IPS-15b (cell line): ENCODE measurements around the gene PPP1R15A.
A peak's percentile ranks its signal among the peaks of the same experiment; 100 is the strongest.
"Not testable (repeated sequence)": the region's sequence is repeated elsewhere in the genome, so short reads cannot be mapped to it uniquely, and the experiment has no call there.

Experiments used
- H3K27me3 ChIP-seq: one replicate; pipeline ENCODE4 v1.6.1; 2013; ENCODE audit warnings: low read length; ENCODE audit not compliant: control insufficient read depth, insufficient read depth
- H3K36me3 ChIP-seq: one replicate; pipeline ENCODE4 v1.6.1; 2013; ENCODE audit warnings: low read length; ENCODE audit not compliant: control insufficient read depth, insufficient read depth
- H3K4me1 ChIP-seq: one replicate; pipeline ENCODE4 v1.6.1; 2013; ENCODE audit warnings: mild to moderate bottlenecking, low read length; ENCODE audit not compliant: control insufficient read depth, insufficient read depth
- H3K4me3 ChIP-seq: one replicate; pipeline ENCODE4 v1.5.1; 2013; ENCODE audit warnings: low read depth, low read length
- H3K9ac ChIP-seq: one replicate; pipeline ENCODE4 v1.6.1; 2013; ENCODE audit warnings: low read depth, mild to moderate bottlenecking, low read length
- H3K9me3 ChIP-seq: one replicate; pipeline ENCODE4 v1.6.1; 2013; ENCODE audit warnings: mild to moderate bottlenecking, low read length; ENCODE audit not compliant: control insufficient read depth, insufficient read depth

The PPP1R15A gene

GRCh38 chr19:48890551-48890950, 18.3 kb downstream of the PPP1R15A start:
- Histone ChIP-seq H3K27me3 (no peaks in the 10 kb centered on the region), H3K36me3 (no peaks in the 10 kb centered on the region), H3K4me1 (peaks cover 2% of the 10 kb centered on the region), H3K9me3 (no peaks in the 10 kb centered on the region), H3K4me3 (no peak overlapping the region), H3K9ac (no peak overlapping the region)

- Histone ChIP-seq H3K27me3 (no peaks in the 10 kb centered on the region), H3K4me3 (peak overlapping the region; percentile 54), H3K36me3 (no peaks in the 10 kb centered on the region), H3K9ac (no peak overlapping the region), H3K9me3 (no peaks in the 10 kb centered on the region), H3K4me1 (peaks cover 2% of the 10 kb centered on the region)
These were observed 23.0 kb downstream of the PPP1R15A start for GRCh38 chr19:48895226-48895625.

- no peaks in the 10 kb centered on the region for H3K27me3 ChIP-seq
- H3K4me3 ChIP-seq, result peak overlapping the region; percentile 43
- H3K36me3 ChIP-seq, result no peaks in the 10 kb centered on the region
- no peaks in the 10 kb centered on the region for H3K9me3 ChIP-seq
- no peaks in the 10 kb centered on the region for H3K4me1 ChIP-seq
- H3K9ac ChIP-seq, result no peak overlapping the region
These were observed 24.0 kb downstream of the PPP1R15A start for GRCh38 chr19:48896191-48896720.

GRCh38 chr19:48897181-48897580, 25.0 kb downstream of the PPP1R15A start:
- Histone ChIP-seq H3K9ac (no peak overlapping the region), H3K36me3 (peaks cover 6% of the 10 kb centered on the region), H3K9me3 (no peaks in the 10 kb centered on the region), H3K27me3 (no peaks in the 10 kb centered on the region), H3K4me3 (no peak overlapping the region), H3K4me1 (no peaks in the 10 kb centered on the region)

GRCh38 chr19:48899386-48899749, 27.1 kb downstream of the PPP1R15A start:
- Histone ChIP-seq H3K9ac (peak overlapping the region; percentile 37), H3K4me3 (peak overlapping the region; percentile 94)
- H3K36me3 ChIP-seq, H3K4me1 ChIP-seq, H3K27me3 ChIP-seq, H3K9me3 ChIP-seq: not testable (repeated sequence)

GRCh38 chr19:48899781-48900476, 27.7 kb downstream of the PPP1R15A start, which contains the start of gene NUCB1:
TSS of gene NUCB1 (plus strand) at chr19:48900312. CDS start at chr19:48900797, 485 bp downstream.
- H3K4me1 ChIP-seq, result no peaks in the 10 kb centered on the region

GRCh38 chr19:48900477-48901406, 28.5 kb downstream of the PPP1R15A start:
- Histone ChIP-seq H3K9ac (peak overlapping the region; percentile 76), H3K4me1 (no peaks in the 10 kb centered on the region), H3K27me3 (no peaks in the 10 kb centered on the region), H3K36me3 (peaks cover 11% of the 10 kb centered on the region), H3K4me3 (peak overlapping the region; percentile 94), H3K9me3 (no peaks in the 10 kb centered on the region)

More at GRCh38 chr19:48899781-48900476, 27.7 kb downstream of the PPP1R15A start, which contains the start of gene NUCB1:
- H3K4me3 ChIP-seq, result peak within 1 kb of the TSS; percentile 94
- H3K36me3 ChIP-seq, result peaks cover 6% of the 10 kb centered on the region
- no peaks in the 10 kb centered on the region for H3K9me3 ChIP-seq
- H3K9ac ChIP-seq, result peak within 1 kb of the TSS; percentile 76
- no peaks in the 10 kb centered on the region for H3K27me3 ChIP-seq

- not testable (repeated sequence) for H3K4me1 ChIP-seq, H3K4me3 ChIP-seq, H3K27me3 ChIP-seq, H3K9me3 ChIP-seq, H3K9ac ChIP-seq
- H3K36me3 ChIP-seq, result peaks cover 16% of the 10 kb centered on the region
These were observed 30.1 kb downstream of the PPP1R15A start for GRCh38 chr19:48902291-48902690.

- not testable (repeated sequence) for H3K27me3 ChIP-seq, H3K4me3 ChIP-seq, H3K4me1 ChIP-seq, H3K9me3 ChIP-seq, H3K9ac ChIP-seq
- peaks cover 22% of the 10 kb centered on the region for H3K36me3 ChIP-seq
These were observed 31.6 kb downstream of the PPP1R15A start for GRCh38 chr19:48903788-48904187.

GRCh38 chr19:48905664-48906063, 33.4 kb downstream of the PPP1R15A start:
- Histone ChIP-seq H3K4me3 (no peak overlapping the region), H3K27me3 (no peaks in the 10 kb centered on the region), H3K36me3 (peaks cover 22% of the 10 kb centered on the region), H3K9me3 (no peaks in the 10 kb centered on the region), H3K9ac (no peak overlapping the region), H3K4me1 (no peaks in the 10 kb centered on the region)

GRCh38 chr19:48906324-48906723, 34.1 kb downstream of the PPP1R15A start:
- no peaks in the 10 kb centered on the region for H3K27me3 ChIP-seq
- H3K36me3 ChIP-seq, result peaks cover 26% of the 10 kb centered on the region
- H3K9ac ChIP-seq, result no peak overlapping the region
- no peaks in the 10 kb centered on the region for H3K9me3 ChIP-seq
- H3K4me1 ChIP-seq, result no peaks in the 10 kb centered on the region
- no peak overlapping the region for H3K4me3 ChIP-seq
